Colonic mucosa (tissue), 4 donors: Measurements from ENCODE around the gene SMIM1. TPM values are rescaled to one million over a fixed set of nuclear protein-coding genes. Genes with fewer than 3 reads are reported as not detected.

Source experiments
- DNase-seq: peaks from one replicate; pipeline ENCODE4 v3.0.0-alpha.2; 2020
- H3K27ac ChIP-seq: fragments of 200-600 bp; one replicate; pipeline ENCODE4 v1.8.0; 2021
- H3K27me3 ChIP-seq: fragments of 200-600 bp; one replicate; pipeline ENCODE4 v1.8.0; 2021
- H3K36me3 ChIP-seq: fragments of 200-600 bp; one replicate; pipeline ENCODE4 v1.8.0; 2021
- H3K4me1 ChIP-seq: fragments of 200-600 bp; one replicate; pipeline ENCODE4 v1.8.0; 2021; ENCODE audit warnings: mild to moderate bottlenecking
- H3K4me3 ChIP-seq: fragments of 200-600 bp; one replicate; pipeline ENCODE4 v1.8.0; 2021
- H3K9ac ChIP-seq, 2 donors: one replicate each; pipeline ENCODE4 v1.7.0; 2013; ENCODE audit warnings: control low read depth in 2 of 2, low read depth in 2 of 2, low read length in 2 of 2
- H3K9me3 ChIP-seq: fragments of 200-600 bp; one replicate; pipeline ENCODE4 v1.8.0; 2021
- intact Hi-C: fragments of 100-400 bp; cut with DNase I; formaldehyde crosslinking; loops from one replicate; pipeline ENCODE4 v1.14.1; 2022
- total RNA-seq, 2 donors: library from RNA; stranded (reverse); fragmentation: NEBNext Ultra II Directional in 1 of 2; extraction: Animal tissue kit (Norgen Biotek cat#: 25700) in 1 of 2; gene quantifications; one replicate each; pipeline ENCODE4 v1.2.1, GENCODE V29; 2021
- TF ChIP-seq, protein P1 (sequence below): fragments of 200-600 bp; IDR thresholded peaks from one replicate; pipeline ENCODE4 v1.8.0; 2022; ENCODE audit warnings: antibody characterized with exemption, mild to moderate bottlenecking
- donor health status: healthy.
- donor health status: DM: no; HTN: no; CAD: no.
- donor health status: DM: no; HTN: no; CAD: no.

Gene SMIM1
- total RNA-seq, 2 donors from 2014 or later, result 1.9 to 2.4 TPM

DNA sequence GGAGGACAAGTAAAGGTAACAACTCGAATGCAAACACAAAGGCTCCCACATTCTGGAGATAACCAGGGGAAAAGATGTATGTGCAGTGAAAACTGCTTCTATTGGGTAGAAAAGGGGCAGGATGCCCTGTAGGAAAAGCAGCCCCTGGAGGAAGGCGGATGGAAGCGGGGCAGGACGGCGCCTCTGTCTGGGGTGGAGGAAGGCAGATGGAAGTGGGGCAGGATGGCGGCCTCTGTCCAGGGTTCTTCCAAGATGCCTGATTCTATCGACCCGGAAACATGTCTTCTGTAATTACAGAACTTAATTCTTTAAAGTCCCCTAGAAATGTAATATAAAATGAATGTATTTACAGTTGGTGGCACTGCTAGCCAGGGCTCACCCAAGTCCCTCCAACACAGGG, 47.8 kb downstream of the SMIM1 start:
- Histone ChIP-seq H3K4me1 (no peaks in the 10 kb centered on the region), H3K27ac (no peak overlapping the region), H3K4me3 (no peak overlapping the region), H3K9me3 (no peaks in the 10 kb centered on the region), H3K9ac (no peak overlapping the region), H3K36me3 (no peaks in the 10 kb centered on the region), H3K27me3 (no peaks in the 10 kb centered on the region)
- TF ChIP-seq, protein P1, sequence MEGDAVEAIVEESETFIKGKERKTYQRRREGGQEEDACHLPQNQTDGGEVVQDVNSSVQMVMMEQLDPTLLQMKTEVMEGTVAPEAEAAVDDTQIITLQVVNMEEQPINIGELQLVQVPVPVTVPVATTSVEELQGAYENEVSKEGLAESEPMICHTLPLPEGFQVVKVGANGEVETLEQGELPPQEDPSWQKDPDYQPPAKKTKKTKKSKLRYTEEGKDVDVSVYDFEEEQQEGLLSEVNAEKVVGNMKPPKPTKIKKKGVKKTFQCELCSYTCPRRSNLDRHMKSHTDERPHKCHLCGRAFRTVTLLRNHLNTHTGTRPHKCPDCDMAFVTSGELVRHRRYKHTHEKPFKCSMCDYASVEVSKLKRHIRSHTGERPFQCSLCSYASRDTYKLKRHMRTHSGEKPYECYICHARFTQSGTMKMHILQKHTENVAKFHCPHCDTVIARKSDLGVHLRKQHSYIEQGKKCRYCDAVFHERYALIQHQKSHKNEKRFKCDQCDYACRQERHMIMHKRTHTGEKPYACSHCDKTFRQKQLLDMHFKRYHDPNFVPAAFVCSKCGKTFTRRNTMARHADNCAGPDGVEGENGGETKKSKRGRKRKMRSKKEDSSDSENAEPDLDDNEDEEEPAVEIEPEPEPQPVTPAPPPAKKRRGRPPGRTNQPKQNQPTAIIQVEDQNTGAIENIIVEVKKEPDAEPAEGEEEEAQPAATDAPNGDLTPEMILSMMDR, result no peak
- intact Hi-C loops, result no loop called here
- DNase-seq, result no peak

DNA sequence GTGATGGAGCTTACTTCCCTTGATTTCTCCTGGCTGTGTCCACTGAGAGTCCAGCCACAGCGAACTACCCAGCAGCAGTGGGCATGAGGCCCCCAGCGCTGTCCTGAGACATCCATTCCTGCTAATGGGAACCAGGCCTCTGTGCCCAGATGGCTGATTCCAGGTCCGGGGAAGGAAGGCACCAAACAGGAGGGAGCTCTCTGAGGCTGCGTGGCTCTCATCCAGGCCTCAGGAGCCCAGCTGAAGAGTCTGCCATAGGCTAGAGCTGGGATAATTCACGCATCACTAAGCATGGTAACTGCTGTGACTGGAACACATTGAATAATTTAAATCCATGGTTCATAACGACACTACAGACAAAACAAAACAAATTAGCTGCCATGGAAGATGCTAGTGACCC, 48.5 kb downstream of the SMIM1 start:
- intact Hi-C loops, result no loop called here
- Histone ChIP-seq H3K9me3 (no peaks in the 10 kb centered on the region), H3K9ac (no peak overlapping the region), H3K4me1 (no peaks in the 10 kb centered on the region), H3K27me3 (no peaks in the 10 kb centered on the region), H3K4me3 (no peak overlapping the region), H3K27ac (no peak overlapping the region), H3K36me3 (no peaks in the 10 kb centered on the region)
- no peak for DNase-seq
- TF ChIP-seq, protein P1, result no peak

DNA sequence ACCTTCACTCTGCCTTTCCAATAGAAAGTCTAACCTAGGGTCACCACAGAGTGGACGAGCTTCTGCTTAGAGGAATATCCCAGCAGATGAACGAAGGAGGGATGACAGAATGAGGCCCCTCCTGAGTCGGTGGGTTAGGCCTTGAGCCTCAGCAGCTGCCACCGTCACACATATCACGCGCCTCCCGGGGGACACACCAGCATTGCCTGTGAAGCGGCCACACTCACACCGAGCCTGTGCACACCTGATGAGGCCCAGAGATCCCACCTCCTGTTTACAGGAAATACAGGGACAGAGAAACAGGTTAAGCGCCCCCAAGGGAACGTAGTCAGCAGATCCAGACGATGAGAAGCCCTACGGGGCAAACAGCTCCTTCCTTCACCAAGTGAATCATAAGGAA, 48.9 kb downstream of the SMIM1 start:
- H3K27ac ChIP-seq, result no peak overlapping the region
- no peak overlapping the region for H3K4me3 ChIP-seq
- H3K9ac ChIP-seq, result no peak overlapping the region
- no peaks in the 10 kb centered on the region for H3K27me3 ChIP-seq
- TF ChIP-seq, protein P1, result no peak
- intact Hi-C loops, result no loop called here
- H3K9me3 ChIP-seq, result no peaks in the 10 kb centered on the region
- H3K36me3 ChIP-seq, result no peaks in the 10 kb centered on the region
- DNase-seq, result no peak
- no peaks in the 10 kb centered on the region for H3K4me1 ChIP-seq

DNA sequence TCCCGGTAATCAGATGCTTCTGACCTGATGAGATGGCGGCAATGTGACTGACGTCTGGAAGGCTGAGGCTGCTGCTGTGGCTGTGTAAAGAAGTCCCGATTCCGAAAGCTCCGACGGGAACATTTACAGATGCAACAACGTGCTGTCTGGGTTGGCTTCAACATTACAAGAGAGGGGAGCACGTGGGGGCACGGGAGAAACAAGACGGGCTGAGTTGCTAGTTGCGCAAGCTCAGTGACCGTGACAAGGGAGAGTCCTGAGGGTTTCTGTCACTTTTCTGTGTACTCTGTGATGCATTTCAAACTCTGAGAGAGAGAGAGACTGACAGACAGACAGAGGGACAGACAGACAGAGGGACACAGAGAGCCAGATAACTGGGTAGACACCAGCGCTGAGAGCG, 49.4 kb downstream of the SMIM1 start:
- Histone ChIP-seq H3K9me3 (no peaks in the 10 kb centered on the region), H3K27ac (no peak overlapping the region), H3K4me3 (no peak overlapping the region), H3K9ac (no peak overlapping the region), H3K27me3 (no peaks in the 10 kb centered on the region), H3K4me1 (no peaks in the 10 kb centered on the region), H3K36me3 (no peaks in the 10 kb centered on the region)
- intact Hi-C loops, result no loop called here
- TF ChIP-seq, protein P1, result no peak
- DNase-seq, result no peak

DNA sequence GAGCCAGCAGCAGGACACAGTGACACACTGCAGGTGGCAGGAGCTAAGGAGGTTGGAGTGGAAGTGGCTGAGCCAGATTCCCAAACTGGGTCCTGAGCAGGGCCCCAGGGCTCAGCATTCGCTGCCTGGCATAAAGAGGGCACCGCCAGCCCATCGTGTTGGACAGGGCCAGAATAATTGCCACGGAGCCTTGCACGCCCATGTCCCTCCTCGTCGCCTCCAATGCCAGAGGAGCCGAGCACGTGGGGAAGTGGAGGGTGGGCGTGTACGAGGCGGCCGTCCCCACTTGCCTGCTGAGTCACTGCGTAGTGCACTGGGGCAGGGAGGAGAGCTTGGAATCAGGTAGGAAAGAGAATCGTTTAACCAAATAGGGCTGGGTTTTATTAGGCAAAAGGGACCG, 49.9 kb downstream of the SMIM1 start:
- DNase-seq, result no peak
- H3K9ac ChIP-seq, result no peak overlapping the region
- TF ChIP-seq, protein P1, result no peak
- no peak overlapping the region for H3K27ac ChIP-seq
- intact Hi-C loops, result no loop called here
- no peaks in the 10 kb centered on the region for H3K27me3 ChIP-seq
- no peak overlapping the region for H3K4me3 ChIP-seq
- H3K9me3 ChIP-seq, result no peaks in the 10 kb centered on the region
- H3K36me3 ChIP-seq, result no peaks in the 10 kb centered on the region
- H3K4me1 ChIP-seq, result no peaks in the 10 kb centered on the region

DNA sequence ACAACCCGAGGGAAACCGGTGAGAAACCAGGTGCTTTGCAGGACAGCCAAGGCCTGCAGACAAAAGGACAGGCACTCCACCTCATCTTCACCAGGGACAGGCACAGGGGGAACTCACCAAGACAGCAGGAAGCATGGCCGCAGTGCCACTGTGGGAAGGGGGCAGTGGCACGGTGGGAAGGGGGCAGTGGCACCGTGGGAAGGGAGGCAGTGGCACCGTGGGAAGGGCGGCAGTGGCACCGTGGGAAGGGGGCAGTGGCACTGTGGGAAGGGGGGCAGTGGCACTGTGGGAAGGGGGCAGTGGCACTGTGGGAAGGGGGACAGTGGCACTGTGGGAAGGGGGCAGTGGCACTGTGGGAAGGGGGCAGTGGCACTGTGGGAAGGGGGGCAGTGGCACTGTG, 52.1 kb downstream of the SMIM1 start:
- TF ChIP-seq, protein P1, result no peak
- Histone ChIP-seq H3K27me3 (no peaks in the 10 kb centered on the region), H3K4me3 (no peak overlapping the region), H3K27ac (no peak overlapping the region), H3K36me3 (no peaks in the 10 kb centered on the region), H3K9me3 (no peaks in the 10 kb centered on the region), H3K4me1 (no peaks in the 10 kb centered on the region), H3K9ac (no peak overlapping the region)
- DNase-seq, result no peak
- intact Hi-C loops, result no loop called here
